ENCODE measurements around the gene DISP1.

The DISP1 gene, protein sequence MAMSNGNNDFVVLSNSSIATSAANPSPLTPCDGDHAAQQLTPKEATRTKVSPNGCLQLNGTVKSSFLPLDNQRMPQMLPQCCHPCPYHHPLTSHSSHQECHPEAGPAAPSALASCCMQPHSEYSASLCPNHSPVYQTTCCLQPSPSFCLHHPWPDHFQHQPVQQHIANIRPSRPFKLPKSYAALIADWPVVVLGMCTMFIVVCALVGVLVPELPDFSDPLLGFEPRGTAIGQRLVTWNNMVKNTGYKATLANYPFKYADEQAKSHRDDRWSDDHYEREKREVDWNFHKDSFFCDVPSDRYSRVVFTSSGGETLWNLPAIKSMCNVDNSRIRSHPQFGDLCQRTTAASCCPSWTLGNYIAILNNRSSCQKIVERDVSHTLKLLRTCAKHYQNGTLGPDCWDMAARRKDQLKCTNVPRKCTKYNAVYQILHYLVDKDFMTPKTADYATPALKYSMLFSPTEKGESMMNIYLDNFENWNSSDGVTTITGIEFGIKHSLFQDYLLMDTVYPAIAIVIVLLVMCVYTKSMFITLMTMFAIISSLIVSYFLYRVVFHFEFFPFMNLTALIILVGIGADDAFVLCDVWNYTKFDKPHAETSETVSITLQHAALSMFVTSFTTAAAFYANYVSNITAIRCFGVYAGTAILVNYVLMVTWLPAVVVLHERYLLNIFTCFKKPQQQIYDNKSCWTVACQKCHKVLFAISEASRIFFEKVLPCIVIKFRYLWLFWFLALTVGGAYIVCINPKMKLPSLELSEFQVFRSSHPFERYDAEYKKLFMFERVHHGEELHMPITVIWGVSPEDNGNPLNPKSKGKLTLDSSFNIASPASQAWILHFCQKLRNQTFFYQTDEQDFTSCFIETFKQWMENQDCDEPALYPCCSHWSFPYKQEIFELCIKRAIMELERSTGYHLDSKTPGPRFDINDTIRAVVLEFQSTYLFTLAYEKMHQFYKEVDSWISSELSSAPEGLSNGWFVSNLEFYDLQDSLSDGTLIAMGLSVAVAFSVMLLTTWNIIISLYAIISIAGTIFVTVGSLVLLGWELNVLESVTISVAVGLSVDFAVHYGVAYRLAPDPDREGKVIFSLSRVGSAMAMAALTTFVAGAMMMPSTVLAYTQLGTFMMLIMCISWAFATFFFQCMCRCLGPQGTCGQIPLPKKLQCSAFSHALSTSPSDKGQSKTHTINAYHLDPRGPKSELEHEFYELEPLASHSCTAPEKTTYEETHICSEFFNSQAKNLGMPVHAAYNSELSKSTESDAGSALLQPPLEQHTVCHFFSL (N-terminal part only)

DNA sequence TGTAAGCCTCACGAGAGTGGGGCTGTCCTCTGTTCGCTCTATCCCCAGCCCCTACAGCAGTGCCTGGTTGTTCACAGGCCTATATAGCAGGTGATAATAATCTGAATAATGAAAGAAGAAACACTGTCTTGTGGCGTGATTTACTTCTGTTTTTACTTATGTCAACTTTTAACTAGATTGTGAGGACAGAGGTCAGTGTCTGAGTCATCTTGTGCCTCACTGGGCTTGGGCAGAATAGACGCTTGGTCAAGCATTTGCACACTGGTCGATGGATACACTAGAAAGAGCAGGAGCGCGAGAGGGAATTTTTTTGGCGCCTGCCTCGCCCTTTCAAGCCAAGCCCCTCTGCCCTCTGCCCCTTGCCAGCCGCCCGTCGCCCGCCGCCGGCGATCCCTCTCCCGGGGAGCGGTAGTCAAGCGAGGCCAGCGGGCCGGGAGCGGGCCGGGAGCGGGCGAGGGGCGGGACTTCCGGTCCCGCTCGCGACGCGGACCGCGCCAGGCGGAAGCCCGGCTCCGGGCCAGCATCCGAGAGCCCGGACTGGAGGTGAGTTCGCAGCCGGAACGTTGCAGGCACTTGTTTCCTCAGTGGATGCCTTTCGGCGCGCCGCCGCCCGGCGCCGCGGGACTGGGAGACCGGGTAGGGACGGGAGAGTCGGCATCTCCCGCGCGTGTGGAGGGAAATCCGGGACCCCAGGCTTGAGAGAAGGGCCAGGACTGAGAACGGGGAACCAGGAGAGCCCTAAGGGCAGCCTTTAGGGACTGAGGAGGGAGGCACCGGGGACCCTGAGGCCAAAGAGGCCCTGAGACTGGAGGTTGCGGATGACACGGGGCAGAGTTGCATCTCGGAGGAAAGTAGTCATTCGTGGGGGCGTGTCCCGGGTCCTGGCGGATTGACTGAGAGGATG, at the start of gene DISP1:
Gene DISP1 (plus strand): TSS at position 504 of the 904 bp plus-strand sequence. CDS start 127,785 bp downstream, outside the sequence.
- peak; percentile 70 for DNase-seq

DNA sequence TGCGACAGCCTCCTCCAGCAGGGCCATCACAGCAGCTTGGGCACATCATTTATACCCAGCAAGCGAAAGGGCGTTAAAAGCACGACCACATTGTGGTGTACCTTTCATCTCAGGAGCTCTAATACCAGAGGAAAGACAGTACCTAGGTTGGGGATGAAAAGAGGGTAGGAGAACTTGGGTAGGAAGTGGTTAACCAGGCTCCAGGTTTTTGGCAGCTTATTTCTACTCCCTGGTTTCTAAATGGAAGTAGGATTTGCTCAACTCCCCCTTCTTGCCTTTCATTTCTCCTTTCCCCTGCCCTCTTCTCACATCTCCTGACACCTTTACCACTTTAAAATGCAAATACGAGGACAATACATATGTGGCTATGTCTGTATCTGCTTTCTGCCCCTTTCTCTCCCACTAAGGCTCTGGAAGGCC, 47.7 kb upstream of the DISP1 start:
- no peak for DNase-seq

DNA sequence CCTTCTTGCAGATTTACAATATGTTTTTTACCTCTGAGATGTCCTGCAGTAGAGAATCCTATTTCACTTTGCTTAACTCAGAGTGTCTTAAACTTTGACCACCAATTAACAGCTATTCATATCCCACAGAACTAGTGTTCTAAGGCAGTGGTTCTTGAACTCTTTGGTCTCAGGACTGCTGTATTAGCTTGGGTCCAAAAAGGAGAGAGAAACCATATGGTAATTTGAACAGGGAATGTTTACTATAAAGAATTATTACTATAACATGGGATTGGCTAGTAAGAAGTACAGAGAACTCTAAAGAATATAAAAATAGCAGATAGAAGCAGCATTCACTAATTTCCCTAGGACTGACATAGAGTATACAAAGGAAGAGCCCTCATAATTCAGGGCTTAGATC, 46.2 kb upstream of the DISP1 start:
- no peak for DNase-seq

DNA sequence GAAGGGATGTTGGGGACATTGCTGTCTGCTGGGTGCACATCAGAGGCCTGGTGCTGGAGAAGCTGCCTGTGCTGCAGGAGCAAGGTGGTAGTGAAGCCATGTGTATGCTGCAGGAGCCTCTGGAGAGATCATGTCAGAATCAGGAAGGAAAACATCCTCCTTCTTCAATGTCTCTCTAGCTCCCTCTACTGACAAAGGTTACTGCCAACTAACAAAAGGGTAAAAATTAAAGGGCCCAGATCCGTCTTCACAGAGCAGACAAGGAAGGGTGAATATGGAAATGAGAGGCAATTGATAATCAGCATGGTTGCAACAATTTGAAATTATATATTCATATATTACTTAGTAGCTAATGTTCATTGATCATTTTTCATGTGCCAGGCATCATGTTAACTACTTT, 45.7 kb upstream of the DISP1 start:
- DNase-seq, result no peak

DNA sequence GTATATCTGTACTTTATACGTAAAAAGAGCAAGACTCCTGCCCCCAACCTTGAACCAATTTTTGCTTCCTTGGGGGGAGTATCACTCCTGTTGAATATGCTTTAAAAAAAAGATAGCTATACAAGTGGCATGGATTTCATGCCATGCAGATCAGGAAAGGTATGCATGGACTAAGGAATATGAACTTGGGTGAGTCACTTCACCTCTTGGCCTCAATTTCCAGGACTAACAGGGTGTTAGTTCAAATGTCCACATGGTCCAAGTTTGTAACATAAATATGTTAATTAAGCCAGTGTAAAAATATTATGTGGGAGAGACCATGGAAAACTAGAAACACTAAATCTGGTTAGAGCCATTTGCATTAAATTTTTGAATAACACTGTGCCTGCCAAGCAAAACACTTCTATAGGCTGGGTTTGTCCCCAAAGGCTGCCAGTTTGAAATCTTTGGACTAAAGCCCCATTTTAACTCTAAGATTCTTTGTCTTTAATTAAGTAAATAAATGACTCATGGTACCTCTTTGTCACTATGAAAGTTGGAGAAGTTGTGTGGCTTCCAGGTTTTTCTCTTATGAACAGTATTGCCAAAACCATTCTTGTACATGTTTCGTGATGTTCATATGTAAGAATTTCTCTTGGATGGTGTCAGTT, 44.7 kb upstream of the DISP1 start:
- no peak for DNase-seq

DNA sequence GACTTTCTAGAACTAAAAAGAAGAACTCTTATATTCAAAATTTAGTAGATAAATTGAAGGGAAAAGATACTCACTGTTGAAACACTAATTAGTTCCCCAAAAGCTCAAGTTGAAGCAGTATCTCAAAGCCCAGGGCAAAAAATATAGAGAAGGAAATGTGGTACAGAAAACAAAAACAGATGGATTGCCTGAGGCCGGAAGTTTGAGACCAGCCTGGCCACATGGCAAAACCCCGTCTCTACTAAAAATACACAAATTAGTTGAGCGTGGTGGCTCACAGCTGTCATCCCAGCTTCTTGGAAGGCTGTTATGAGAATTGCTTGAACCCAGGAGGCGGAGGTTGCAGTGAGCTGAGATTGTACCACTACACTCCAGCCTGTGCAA, 41.9 kb upstream of the DISP1 start:
- no peak for DNase-seq

DNA sequence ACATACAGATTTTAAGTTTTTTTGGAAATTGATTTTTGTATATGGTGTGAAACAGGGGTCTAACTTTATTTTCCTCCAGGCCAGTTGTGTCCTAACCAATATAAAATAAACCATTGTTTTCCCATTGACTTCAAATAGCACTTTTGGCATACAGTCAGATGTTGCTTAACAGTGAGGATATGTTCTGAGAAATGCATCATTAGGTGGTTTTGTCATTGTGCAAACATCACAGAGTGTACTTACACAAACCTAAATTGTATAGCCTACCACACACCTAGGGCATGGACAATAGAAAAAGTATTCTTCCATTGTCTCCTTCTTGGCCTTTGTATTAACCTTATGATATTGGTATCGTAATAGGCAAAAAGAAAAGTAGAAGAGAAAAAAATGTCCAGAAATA, 37.4 kb upstream of the DISP1 start:
- no peak for DNase-seq

DNA sequence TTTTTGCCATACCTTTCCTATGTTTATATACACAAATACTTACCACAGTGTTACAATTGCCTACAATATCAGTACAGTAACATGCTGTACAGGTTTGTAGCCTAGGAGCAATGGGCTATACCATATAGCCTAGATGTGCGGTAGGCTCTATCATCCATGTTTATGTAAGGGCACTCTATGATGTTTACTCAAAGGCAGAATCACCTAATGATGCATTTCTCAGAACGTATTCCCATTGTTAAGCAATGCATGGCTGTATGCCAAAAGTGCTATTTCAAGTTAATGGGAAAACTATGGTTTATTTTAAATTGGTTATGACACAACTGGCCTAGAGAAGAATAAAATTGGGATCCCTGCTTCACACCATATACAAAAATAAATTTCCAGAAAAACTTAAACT, 36.9 kb upstream of the DISP1 start:
- no peak for DNase-seq

DNA sequence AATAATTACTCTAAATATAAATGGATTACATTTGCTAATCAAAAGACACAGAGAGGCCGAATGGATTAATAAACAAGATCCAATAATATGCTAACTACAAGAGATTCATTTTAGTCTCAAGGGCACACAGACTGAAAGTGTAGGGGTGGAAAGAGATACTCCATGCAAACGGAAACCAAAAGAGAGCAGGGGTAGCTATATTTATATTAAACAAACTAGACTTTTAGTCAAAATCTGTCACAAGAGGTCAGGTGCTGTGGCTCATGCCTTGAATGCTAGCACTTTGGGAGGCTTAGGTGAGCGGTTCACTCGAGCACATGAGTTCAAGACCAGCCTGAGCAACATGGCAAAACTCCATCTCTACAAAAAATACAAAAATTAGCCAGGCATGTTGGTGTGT, 33.6 kb upstream of the DISP1 start:
- no peak for DNase-seq

DNA sequence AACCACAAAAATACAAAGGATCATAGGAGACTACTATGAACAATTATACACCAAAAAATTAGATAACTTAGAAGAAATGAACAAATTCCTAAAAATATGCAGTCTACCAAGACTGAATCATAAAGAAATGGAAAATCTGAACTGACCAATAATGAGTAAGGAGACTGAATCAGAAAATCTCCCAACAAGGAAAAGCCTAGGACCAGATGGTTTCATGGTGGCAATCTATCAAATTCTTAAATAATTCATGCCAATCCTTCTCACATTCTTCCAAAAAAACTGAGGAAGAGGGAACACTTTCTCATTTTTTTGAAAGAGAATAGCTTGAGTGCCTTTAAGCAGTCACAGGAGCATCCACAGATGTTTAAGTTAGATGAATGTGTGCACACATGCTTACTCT, 31.8 kb upstream of the DISP1 start:
- DNase-seq, result no peak

DNA sequence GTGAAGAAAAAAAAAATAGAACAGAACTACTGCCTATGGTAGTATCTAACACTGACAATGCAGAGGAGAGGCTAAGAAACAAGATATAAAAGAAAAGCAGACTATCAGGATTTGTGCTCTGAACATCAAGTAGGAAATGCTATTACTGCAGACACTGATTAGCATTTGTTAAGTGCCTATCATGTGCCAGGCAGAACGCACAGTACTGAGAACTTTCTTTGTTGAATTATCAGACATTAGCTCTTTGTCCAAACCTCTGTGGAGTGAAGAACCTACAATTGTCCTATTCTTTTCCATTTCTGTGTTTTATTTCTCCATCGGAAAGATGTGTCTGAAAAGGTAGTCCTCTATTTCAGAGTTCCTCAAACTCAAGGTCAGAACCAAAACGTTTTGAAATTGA, 30.5 kb upstream of the DISP1 start:
- DNase-seq, result no peak

DNA sequence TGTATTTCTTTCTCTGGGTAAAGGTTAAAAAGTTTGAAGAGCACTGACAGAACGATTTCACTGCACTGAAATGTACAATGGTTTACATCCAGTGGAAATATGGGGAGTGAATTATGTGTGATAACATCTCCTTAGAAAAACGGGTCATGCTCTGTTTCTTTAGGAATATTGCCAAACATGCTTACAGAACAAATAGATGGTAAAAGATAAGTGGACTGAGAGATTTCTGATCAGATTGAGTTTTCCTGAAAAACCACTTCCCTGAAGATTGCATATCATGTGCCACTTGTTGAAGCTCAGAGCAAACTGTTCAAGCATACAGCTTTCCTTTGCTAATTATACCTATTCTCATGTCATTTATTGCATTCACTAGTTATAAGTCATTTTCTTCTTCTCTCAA, 29.9 kb upstream of the DISP1 start:
- DNase-seq, result no peak

DNA sequence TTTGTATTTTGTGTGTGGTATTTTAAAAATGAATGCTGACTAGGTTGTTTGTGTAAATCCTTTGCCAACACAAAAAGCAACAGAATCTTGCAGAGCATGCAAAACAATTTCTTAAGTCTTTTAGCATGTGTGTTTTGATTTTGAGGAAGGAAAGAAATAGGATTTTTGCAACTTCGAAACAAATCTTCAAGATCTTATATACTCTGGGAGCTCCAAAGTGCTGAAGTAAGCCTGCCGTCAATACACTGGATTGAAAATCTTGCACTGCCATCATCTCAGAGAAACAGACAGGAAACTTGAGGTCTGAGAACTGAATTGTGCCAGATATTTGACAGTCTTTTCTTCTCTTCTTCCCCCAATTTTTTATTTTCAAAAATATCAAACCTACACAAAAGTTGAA, 29.3 kb upstream of the DISP1 start:
- no peak for DNase-seq

DNA sequence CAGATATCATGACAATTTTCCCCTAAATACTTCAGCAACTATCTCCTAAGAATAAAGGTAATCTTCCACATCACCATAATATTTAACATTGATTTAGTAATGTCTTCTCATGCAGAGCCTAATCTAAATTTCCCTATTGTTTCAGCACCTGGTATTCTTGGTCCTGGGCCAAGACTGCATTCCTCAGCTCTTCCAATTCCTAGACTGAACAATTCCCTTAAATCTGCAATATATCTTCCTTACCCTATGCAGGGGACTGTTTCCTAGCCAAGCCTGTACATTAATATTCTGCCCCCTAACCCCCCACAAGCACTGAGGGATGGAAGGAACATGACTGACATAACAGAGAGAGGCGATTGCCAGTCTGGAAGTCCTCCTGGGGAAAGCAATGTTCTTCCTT, 28.7 kb upstream of the DISP1 start:
- DNase-seq, result no peak

DNA sequence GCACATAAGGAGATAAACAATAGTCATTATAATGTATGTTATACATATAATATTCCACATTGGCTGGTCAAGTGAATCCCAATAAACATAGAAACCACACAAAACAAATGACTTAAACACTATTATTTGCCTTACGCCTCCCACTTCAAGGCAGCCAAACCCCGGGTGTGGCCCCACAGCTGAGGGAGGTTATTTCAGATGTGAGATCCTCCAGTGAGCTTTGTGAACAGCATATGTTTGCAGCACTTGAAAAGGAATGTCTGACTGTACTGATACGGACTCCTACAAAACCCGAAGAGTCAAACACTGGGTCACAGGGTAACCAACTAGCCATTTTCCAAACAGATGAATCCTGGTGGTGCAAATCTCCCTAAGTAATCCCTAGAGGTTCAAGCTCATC, 27.1 kb upstream of the DISP1 start:
- DNase-seq, result no peak

DNA sequence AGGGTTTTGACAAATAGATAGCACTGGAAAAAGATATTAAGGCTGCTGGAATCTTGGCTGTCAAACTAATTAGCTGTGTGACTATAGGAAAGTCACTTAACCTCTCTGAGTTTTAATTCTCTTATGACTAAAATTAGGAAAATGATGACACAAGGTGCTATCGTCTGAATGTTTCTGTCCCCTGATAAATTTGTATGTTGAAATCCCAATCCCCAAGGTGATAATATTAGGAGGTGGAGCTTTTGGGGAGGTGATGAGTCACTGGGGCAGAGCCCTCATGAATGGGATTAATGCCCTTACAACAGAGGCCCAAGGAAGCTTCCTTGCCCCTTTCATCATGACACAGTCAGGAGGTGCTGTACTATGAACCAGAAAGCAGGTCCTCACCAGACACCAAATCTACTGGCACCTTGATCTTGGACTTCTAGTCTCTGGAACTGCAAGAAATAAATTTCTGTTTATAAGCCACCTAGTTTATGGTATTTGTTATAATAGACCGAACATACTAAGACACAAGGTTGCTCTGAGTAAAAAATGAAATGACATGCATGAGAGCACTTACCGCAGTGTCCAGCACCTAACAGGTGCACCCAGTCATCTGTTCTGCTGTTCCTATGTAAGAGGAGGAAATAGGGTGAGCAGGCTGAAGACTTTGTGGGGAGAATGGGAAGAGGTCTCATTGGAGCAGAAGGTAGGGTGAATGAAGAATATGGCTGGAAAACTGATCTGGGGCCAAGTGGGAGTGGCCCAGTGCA, 26.3 kb upstream of the DISP1 start:
- DNase-seq, result no peak

DNA sequence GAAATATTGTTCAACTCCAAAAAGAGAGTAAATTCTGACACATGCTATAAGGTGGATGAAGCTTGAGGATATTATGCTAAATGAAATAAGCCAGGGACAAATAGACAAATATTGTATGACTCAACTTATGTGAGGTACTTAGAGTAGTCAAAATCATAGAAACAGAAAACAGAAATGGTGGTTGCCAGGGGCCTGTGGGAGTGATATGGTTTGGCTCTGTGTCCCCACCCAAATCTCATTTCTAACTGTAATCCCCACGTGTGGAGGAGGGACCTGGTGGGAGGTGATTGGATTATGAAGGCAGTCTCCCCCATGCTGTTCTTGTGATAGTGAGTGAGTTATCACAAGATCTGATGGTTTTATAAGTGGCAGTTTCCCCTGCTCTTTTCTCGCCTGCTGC, 24.7 kb upstream of the DISP1 start:
- no peak for DNase-seq

DNA sequence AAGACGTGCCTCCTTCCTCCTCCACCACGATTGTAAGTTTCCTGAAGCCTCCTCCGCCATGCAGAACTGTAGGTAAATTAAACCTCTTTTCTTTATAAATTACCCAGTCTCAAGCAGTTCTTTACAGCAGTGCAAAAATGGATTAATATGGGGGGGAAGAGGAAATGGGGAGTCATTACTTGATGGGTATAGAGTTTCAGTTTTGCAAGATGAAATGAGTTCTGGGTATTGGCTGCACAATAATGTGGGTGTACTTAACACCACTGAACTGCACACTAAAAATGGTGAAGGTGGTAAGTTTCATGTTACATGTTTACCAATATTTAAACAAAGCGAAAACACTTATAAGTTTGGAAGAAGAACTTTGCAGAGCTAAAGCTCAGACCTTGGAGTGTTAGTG, 24.3 kb upstream of the DISP1 start:
- no peak for DNase-seq

DNA sequence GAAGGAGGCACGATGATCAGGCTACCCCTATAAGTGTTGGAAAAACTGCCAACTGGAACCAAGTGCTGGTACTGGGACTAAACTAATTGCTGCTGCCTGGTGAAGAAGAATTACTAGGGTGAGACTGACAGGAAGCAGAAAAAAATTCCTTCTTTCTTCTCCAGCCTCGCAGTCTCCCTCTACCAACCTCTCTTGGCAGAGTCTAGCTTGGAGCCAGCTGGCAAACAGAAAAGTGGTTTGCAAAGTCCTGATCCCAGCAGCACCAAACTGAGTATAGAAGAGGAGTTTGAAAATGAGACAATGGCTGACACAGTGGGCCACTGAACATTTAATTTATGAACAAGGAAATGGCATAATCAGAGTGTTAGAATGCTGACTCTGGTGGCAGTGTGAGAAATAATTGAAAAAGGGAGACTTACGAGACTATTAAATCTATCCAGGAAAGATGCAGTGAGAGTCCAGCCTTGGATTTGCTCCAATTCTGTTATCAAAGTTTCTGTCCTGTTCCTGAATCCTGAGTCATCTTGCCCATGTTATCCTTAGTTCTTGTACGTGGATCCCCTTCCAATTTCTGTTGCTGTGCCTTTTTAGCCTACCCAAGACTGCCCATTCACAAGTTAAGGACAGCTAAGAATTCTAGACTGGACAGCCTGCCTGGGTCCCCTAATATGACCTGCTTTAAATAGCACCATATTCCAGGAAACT, 23.7 kb upstream of the DISP1 start:
- DNase-seq, result no peak

DNA sequence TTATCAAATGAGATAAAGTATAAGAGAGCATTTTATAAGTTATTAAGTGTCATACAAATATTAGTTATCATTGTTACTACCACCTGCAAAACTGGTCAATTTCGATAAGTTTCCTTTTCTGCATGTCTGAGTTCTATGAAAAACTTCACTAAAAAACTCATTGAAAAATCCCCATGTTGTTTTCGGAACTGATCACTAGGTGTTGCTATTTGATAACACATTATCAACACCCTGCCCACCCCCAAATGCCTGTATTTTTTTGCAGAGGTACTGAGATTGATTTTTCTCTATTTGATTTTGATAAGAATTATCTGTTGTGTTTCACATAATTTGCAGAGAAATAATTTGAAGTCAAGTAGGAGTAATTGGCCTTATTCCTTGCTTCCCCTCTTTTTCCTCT, 22.1 kb upstream of the DISP1 start:
- DNase-seq, result no peak

All from T1000 (cell line).